Liver (tissue), 9 donors: ENCODE results near the gene IRF9. TPM values are rescaled to one million over a fixed set of nuclear protein-coding genes. Genes with fewer than 3 reads are reported as not detected.

Experiments
- DNase-seq: peaks from one replicate; pipeline ENCODE4 v3.0.0-alpha.2; 2017; ENCODE audit warnings: low spot score
- H3K27ac ChIP-seq, 2 donors: one replicate each; pipeline ENCODE4 v1.7.0; 2013; ENCODE audit warnings: inconsistent platforms in 2 of 2, low read length in 2 of 2, control low read depth in 1 of 2, low read depth in 1 of 2, mild to moderate bottlenecking in 1 of 2
- H3K27me3 ChIP-seq, 4 donors: one replicate each; pipeline versions ENCODE4 v1.6.1 to v1.7.0; 2013; ENCODE audit warnings: low read length in 3 of 4, inconsistent platforms in 1 of 4, mild to moderate bottlenecking in 1 of 4, moderate library complexity in 1 of 4; ENCODE audit not compliant: control insufficient read depth in 4 of 4, insufficient read depth in 4 of 4
- H3K36me3 ChIP-seq, 4 donors: one replicate each; pipeline versions ENCODE4 v1.6.1 to v1.7.0; 2013; ENCODE audit warnings: low read length in 3 of 4, mild to moderate bottlenecking in 3 of 4, low read depth in 1 of 4, moderate library complexity in 1 of 4; ENCODE audit not compliant: control insufficient read depth in 4 of 4, insufficient read depth in 3 of 4
- H3K4me1 ChIP-seq, 4 donors: one replicate each; pipeline versions ENCODE4 v1.6.1 to v1.7.0; 2013; ENCODE audit warnings: low read length in 3 of 4, mild to moderate bottlenecking in 3 of 4, moderate library complexity in 1 of 4; ENCODE audit not compliant: control insufficient read depth in 4 of 4, insufficient read depth in 4 of 4
- H3K4me3 ChIP-seq, 3 donors: one replicate each; pipeline versions ENCODE4 v1.6.1 to v1.7.0; 2013; ENCODE audit warnings: low read length in 3 of 3, control low read depth in 1 of 3, low read depth in 1 of 3, mild to moderate bottlenecking in 1 of 3
- H3K9ac ChIP-seq, 2 donors: one replicate each; pipeline ENCODE4 v1.7.0; 2013; ENCODE audit warnings: low read length in 2 of 2, mild to moderate bottlenecking in 2 of 2, moderate library complexity in 2 of 2, control low read depth in 1 of 2, low read depth in 1 of 2
- H3K9me3 ChIP-seq, 4 donors: one replicate each; pipeline versions ENCODE4 v1.6.1 to v1.7.0; 2013; ENCODE audit warnings: low read length in 3 of 4; ENCODE audit not compliant: control insufficient read depth in 4 of 4
- ATF3 ChIP-seq: IDR thresholded peaks from 2 replicates; pipeline ENCODE4 v1.6.1; 2016; ENCODE audit warnings: antibody characterized with exemption
- CTCF ChIP-seq: fragments of 150-350 bp; IDR thresholded peaks from 2 replicates; pipeline ENCODE4 v1.5.1; 2017; ENCODE audit warnings: improper control_type of control experiment, low read depth, low read length; ENCODE audit not compliant: missing input control
- FOXA1 ChIP-seq: IDR thresholded peaks from 2 replicates; pipeline ENCODE4 v1.6.1; 2016; ENCODE audit warnings: antibody characterized with exemption
- GABPA ChIP-seq, 2 donors: IDR thresholded peaks in 1 of 2; conservative IDR thresholded peaks in 1 of 2; 2 replicates each; pipeline ENCODE4 v1.6.1; 2016; ENCODE audit warnings: antibody characterized with exemption in 2 of 2, mild to moderate bottlenecking in 1 of 2, moderate library complexity in 1 of 2
- HNF4A ChIP-seq, 2 donors: conservative IDR thresholded peaks; 2 replicates each; pipeline ENCODE4 v1.6.1; 2016; ENCODE audit warnings: antibody characterized with exemption in 2 of 2, mild to moderate bottlenecking in 2 of 2
- HNF4G ChIP-seq: IDR thresholded peaks from 2 replicates; pipeline ENCODE4 v1.6.1; 2016; ENCODE audit warnings: antibody characterized with exemption
- JUND ChIP-seq, 2 donors: IDR thresholded peaks; 2 replicates each; pipeline ENCODE4 v1.6.1; 2016; ENCODE audit warnings: antibody characterized with exemption in 2 of 2
- REST ChIP-seq: IDR thresholded peaks from 2 replicates; pipeline ENCODE4 v1.6.1; 2016; ENCODE audit warnings: antibody characterized with exemption, mild to moderate bottlenecking
- RXRA ChIP-seq, 2 donors: IDR thresholded peaks; 2 replicates each; pipeline ENCODE4 v1.6.1; 2017 to 2018; ENCODE audit warnings: antibody characterized with exemption in 2 of 2, mild to moderate bottlenecking in 1 of 2
- SP1 ChIP-seq: IDR thresholded peaks from 2 replicates; pipeline ENCODE4 v1.6.1; 2018; ENCODE audit warnings: antibody characterized with exemption, mild to moderate bottlenecking
- YY1 ChIP-seq: IDR thresholded peaks from 2 replicates; pipeline ENCODE4 v1.6.1; 2016; ENCODE audit warnings: antibody characterized with exemption, mild to moderate bottlenecking
- ZBTB33 ChIP-seq: IDR thresholded peaks from 2 replicates; pipeline ENCODE4 v1.6.1; 2016; ENCODE audit warnings: antibody characterized with exemption
- WGBS: extraction: QIAGEN DNeasy Blood & Tissue Kit; methylation state at CpG from one replicate; pipeline ENCODE4 v1.1.7; 2013; 5-methylcytosine and 5-hydroxymethylcytosine counted together
- polyA plus RNA-seq, 2 donors: library from polyadenylated mRNA; stranded (reverse) in 1 of 2; unstranded in 1 of 2; fragments of 200-250 nt in 1 of 2; fragments of >200 nt in 1 of 2; fragmentation: Nextera tagmentation in 1 of 2; extraction: Ambion mirVana in 1 of 2; gene quantifications; one replicate each; pipeline versions ENCODE4 v1.2.1 to v1.2.3, GENCODE V29; 2013 to 2015
- total RNA-seq, 2 donors: library from RNA; depleted of rRNA; stranded (reverse); fragments of >200 nt; gene quantifications; one replicate each; pipeline ENCODE4 v1.2.3, GENCODE V29; 2014
- donor health status: healthy.
- donor health status: healthy.
- donor health status: healthy.
- donor health status: healthy.
- donor health status: healthy.

Gene IRF9
- total and polyA plus RNA-seq, 4 donors, result 37.9 to 60.9 (median 51.0) TPM

GRCh38 chr14:24130717-24131548 lies 30.1 kb upstream of the IRF9 start (continued):
- TF ChIP-seq CTCF, result no peak
- no peak for TF ChIP-seq HNF4G
- peak; percentile 95 for TF ChIP-seq YY1
- TF ChIP-seq JUND (IDR thresholded peaks at IDR 0.05), result no peak

- Histone ChIP-seq H3K4me1 (peaks cover 7 to 40% (median 31%) of the 10 kb centered on the region in 4 donors), H3K9ac (peak overlapping the region in 1 of 2 donors; percentile 62), H3K27me3 (no peaks in the 10 kb centered on the region), H3K27ac (peak overlapping the region; percentile 72 to 83), H3K9me3 (no peaks in the 10 kb centered on the region), H3K36me3 (no peaks in the 10 kb centered on the region), H3K4me3 (peak overlapping the region in 1 of 3 donors; percentile 30)
- 42% methylated on average over 15 of the region's 15 CpGs for WGBS
- no peak for TF ChIP-seq REST
- TF ChIP-seq HNF4A (conservative IDR thresholded peaks at IDR 0.05), result no peak
- TF ChIP-seq SP1, result no peak
- no peak for DNase-seq
Observed at GRCh38 chr14:24131549-24131966, 29.5 kb upstream of the IRF9 start.

GRCh38 chr14:24132061-24132685 lies 28.9 kb upstream of the IRF9 start:
- peak overlapping the region in 1 of 2 donors; percentile 62 for H3K9ac ChIP-seq

More at GRCh38 chr14:24132061-24132685, 28.9 kb upstream of the IRF9 start:
- no peak for TF ChIP-seq FOXA1
- TF ChIP-seq ATF3, result no peak
- TF ChIP-seq YY1, result no peak
- no peak for TF ChIP-seq ZBTB33
- no peak for TF ChIP-seq GABPA (IDR thresholded peaks at IDR 0.05 in 1 of 2, conservative IDR thresholded peaks at IDR 0.05 in 1 of 2)
- no peak for TF ChIP-seq RXRA (IDR thresholded peaks at IDR 0.05)
- no peak for TF ChIP-seq CTCF
- H3K27me3 ChIP-seq, result no peaks in the 10 kb centered on the region
- WGBS, result 51% methylated on average over 24 of the region's 24 CpGs
- DNase-seq, result no peak
- H3K4me3 ChIP-seq, result peak overlapping the region in 1 of 3 donors; percentile 30
- H3K9me3 ChIP-seq, result no peaks in the 10 kb centered on the region
- H3K27ac ChIP-seq, result peak overlapping the region; percentile 72 to 83
- H3K36me3 ChIP-seq, result no peaks in the 10 kb centered on the region
- H3K4me1 ChIP-seq, result peaks cover 10 to 47% (median 37%) of the 10 kb centered on the region in 4 donors
